Umbilical cord (tissue), 2 donors: ENCODE data around the gene BCL2L1. TPM values are rescaled to one million over a fixed set of nuclear protein-coding genes. Genes with fewer than 3 reads are reported as not detected.
"Not testable (repeated sequence)": the region's sequence is repeated elsewhere in the genome, so short reads cannot be mapped to it uniquely, and the experiment has no call there.

Experiments
- DNase-seq: peaks from one replicate; pipeline ENCODE4 v3.0.0-alpha.2; 2015; ENCODE audit warnings: low spot score
- total RNA-seq: library from RNA; depleted of rRNA; stranded (reverse); fragments of >200 nt; gene quantifications from one replicate; pipeline ENCODE4 v1.2.3, GENCODE V29; 2014; ENCODE audit warnings: low replicate concordance; ENCODE audit not compliant: insufficient read depth

The BCL2L1 gene
- total RNA-seq, result 37.8 TPM

DNA sequence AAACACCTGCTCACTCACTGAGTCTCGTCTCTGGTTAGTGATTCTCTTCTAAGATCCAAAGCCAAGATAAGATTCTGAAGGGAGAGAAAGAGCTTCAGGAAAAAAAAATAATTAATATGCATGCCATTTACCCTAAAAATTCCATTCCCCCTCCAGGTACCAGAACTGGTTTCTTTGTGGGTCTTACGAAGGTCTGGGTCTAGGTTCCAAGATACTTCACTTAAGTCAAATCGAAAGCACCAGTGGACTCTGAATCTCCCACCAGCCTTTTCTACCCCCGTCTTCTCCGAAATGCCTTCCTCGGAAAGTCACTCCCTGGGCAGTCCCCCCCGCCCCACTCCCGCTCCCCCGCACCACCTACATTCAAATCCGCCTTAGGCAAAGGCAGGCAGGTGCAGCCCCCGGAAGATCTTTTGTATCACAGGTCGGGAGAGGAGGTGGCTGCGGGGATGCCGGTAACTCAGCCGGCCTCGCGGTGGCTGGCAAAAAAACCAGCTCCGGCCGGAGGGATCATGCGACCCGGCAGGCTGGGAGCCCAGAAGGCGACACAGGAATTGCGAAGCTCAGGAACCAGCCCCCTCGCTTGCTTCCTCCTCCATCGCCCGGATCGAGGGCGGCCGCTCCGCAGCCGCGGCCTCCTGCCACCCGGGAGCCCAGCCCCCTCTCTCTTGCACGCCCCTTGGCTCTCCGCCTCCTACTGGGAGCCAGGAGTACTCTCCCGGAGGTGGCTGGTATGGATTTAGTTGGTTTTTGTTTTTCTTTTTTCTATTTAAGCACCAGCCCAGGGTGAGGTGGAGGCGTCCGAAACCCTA is at the start of gene BCL2L1:
BCL2L1 (minus strand) TSS at position 612 of the 812 bp plus-strand sequence. CDS start 650 bp downstream, outside the sequence.
- DNase-seq, result peak; percentile 91

DNA sequence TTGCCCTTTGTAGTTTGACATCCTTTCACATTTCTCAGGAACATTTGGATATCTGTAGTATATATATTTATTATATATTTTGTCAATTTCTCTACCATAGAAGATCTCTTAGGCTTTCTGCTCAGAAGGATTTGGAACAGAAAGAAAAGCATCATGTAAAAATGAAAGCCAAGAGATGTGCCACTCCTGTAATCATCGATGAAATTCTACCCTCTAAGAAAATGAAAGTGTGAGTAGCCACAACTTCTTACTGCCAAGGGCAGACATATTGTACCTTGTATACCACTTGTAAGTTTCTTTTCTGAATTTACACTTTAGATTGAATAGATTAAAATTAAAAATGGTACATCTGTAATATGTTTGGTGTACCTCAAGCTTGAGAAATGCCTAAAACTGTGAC is 47.6 kb upstream of the BCL2L1 start:
- no peak for DNase-seq

DNA sequence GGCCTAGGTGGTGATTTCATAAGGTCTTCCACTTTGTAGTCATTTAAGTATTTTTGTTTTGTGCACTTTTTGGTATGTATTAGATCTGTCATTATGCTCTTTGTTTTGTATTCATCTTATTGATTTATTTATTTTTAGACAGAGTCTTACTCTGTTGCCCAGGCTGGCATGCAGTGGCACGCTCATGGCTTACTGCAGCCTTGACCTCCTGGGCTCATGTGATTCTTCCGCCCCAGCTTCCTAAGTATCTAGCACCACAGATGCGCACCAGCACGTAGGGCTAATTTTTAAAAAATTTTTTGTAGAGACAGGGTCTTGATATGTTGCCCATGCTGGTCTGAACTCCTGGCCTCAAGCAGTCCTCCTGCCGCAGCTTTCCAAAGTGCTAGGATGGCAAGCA is 47.0 kb upstream of the BCL2L1 start:
- DNase-seq, result no peak

DNA sequence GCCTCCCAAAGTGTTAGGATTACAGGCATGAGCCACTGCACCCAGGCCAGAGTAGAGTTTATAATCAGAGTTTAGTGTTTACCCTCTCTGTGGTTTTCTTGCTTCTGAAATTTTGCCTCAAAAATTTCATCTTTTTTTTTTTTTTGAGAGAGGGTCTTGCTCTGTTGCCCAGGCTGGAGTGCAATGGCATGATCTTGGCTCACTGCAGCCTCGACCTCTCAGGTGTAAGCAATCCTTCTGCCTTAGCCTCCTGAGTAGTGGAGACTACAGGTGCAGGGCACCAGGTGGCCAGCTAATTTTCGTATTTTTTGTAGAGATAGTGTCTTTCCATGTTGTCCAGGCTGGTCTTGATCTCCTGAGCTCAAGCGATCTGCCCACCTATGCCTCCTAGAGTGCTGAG is 45.1 kb upstream of the BCL2L1 start:
- no peak for DNase-seq

DNA sequence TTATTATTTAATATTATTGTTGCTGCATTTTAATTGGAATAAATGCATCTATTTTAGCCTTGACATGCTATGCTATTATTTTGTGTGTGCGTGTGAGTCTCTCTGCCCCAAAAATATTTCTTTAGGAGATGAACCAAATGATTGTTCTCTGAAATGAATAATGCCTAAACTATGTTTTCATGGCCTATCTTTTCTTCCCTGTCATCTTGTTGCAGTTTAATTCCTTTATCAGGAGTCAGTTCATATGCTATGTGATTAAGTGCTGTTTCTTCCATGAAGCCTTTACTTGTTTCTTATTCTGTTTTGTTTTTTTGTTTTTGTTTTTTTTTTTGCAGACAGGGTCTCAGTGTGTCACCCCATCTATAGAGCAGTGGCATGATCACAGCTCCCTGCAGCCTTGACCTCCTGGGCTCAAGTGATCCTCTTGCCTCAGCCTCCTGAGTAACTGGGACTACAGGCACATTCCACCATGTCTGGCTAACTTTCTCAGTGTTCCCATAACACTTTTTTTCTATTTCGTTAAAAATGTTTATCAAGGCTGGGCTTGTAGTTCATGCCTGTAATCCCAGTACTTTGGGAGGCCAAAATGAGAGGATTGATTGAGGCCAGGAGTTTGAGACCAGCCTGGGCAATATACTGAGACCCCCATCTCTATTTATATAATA is 42.1 kb upstream of the BCL2L1 start:
- no peak for DNase-seq

DNA sequence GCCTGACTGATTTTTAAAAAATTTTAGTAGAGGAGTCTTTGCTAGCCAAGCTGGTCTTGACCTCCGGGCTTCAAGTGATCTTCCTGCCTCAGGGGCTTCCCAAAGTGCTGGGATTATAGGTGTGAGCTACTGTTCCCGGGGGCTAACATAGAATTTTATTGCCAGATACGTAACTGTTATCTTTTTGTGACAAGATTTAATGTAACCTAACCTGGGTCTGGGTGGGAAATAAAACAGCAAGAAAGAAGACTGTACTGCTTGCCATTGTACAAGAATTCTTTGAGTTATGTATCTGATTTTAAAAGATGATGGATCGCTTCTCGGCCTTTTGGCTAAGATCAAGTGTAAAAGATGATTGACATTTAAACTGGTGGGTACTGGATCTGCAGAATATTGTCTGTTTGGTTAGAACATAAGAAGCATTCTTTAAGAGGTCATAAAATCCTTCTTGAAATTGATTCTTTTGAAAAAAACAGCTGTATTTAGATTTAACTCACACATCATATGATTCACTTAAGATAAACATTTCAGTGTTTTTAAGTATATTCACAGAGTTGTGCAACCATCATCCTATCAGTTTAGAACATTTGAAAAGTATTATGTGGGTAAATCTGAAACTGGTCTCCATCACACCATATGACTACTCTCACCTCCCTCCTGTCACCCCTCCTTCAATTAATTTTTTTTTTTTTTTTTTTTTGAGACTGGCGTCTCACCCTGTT is 38.0 kb upstream of the BCL2L1 start:
- no peak for DNase-seq

DNA sequence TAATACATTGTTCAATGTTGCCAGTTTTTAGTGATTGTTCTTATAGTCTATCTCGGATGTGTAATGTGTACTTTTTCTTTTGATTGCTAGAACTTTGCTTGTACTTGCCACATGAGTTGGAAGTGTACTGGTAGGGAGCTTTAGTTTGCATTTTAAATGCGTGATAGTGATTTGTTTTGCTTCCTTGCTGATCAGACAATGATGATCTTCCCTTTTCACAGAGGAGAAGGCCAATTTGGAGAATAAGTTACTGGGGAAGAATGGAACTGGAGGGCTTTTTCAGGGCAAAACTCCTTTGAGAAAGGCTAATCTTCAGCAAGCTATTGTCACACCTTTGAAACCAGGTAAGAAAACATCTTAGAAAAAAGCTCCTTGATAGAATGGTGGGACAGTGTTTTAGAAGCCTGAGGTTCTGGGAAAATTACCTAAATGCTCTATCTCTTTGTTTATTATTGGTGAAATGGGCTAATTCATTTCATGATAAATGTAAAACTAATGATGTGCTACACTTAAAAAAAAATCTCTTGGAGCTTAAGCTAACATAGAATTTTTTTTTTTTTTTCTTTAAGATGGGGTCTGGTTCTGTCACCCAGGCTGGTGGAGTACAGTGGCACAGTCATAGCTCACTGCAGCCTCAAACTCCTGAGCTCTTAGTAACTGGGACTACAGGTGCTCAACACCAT is 37.3 kb upstream of the BCL2L1 start:
- no peak for DNase-seq

DNA sequence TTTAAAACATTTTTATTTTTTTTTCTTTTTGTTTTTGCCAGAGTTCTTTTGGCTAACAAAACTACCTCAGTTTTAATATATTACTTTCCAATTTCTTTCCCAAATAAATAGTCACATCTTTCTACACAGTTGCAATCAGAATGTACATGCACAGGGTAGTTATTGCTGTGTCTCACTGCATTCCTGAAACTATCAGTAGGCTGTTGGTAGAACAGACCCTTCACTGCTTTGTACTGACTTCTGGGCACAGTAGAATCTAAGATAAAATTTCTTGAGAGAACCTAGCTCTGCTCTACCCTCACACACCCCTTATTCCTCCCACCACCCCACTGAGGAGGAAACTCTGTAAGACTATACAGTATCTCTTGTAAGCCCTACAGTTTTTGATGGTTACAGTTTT is 36.3 kb upstream of the BCL2L1 start:
- no peak for DNase-seq

DNA sequence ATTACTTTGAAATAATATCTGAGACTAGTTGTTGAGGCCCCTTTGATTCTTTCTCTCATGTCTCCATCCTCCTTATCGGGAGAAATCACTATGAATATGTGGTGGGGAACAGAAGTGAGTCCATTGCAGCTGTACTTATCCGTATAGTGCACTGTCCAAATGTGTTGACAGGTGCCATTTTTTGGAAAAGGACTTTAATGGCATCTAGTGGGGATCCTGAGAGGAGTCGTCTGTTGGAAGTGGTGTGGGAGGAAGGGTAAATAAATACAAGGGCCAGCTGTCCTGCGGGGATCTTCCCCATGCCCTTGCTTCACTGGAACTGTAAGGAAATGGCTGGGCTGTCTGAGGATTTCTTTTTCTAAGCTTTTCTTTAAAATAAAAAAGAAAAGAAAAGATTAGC is 35.9 kb upstream of the BCL2L1 start:
- no peak for DNase-seq

DNA sequence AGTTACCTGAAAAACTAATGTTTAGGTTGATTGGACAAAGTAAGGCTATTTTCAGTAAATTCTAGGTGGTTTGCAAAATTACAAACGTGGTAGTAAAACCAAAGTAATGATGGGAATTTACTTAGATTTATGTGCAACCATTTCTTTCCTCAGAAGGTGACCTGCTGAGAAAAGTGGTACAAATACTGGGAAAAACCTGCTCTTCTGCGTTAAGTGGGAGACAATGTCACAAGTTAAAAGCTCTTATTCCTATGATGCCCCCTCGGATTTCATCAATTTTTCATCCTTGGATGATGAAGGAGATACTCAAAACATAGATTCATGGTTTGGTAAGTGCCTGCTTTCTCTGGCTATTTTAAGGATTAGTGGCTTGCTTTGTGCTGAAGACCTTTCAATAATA is 34.6 kb upstream of the BCL2L1 start:
- no peak for DNase-seq

DNA sequence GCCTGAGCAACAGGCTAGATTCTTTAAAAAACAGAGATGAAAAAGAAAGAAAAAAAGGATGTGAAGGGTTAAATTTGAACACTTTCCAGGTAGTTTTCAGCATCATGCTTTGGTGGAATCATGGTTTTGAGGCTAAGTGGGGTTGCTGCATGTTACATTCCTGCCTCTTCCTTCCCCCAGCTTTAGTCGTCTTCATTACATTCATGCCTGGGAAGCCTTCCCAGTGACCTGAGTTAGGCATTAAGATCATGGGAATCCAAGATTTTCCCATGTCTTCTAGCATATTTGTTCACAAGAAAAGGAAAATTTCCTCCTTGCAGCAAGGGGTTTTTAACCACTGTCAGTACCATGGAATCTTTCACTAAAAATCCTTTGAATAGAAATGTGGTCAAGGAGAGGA is 28.5 kb upstream of the BCL2L1 start:
- DNase-seq, result peak; percentile 83

DNA sequence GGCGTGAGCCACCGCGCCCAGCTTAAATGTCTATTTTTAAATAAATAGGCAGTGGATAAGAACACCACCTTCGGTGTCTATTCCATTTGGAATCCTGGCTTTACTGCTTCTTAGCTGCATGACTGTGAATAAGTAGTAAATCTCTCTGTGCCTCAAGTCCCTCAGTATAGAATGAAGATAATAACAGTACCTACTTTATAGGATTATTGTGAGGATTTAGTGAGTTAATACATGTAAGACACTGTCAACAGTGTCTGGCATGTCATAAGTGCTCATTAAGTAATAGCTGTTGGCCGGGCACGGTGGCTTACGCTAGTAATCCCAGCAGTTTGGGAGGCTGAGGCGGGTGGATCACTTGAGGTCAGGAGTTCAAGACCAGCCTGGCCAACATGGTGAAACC is 26.6 kb upstream of the BCL2L1 start:
- no peak for DNase-seq

DNA sequence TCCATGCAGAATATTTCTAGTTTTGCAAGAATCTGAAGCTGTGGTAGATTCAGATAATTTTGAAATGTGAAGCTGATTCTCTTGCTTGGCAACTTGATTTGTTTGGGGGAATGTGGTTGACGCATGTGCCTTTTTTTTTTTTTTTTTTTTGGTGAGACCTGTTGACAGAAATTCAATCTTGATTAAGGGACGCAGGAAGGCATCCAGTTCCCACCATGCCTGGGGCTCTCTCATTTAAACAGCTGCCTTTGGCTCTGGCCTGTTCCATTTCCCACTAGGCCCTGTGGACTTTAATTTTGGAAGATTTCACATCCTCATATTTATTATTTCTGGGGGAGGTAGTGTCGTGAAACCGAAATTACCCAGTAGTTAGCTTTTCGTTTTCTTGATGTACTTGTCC is 25.0 kb upstream of the BCL2L1 start:
- no peak for DNase-seq

DNA sequence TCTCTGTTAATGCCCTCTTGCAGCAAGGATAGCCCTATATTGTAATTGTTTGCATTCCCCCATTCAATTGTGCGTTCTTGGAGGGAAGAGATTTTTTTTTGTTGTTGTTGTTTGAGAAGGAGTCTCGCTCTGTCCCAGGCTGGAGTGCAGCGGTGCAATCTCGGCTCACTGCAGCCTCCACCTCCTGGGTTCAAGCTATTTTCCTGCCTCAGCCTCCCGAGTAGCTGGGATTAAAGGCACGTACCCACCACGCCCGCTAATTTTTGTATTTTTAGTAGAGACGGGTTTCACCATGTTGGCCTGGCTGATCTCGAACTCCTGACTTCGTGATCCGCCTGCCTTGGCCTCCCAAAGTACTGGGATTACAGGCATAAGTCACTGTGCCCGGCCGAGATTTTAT is 24.4 kb upstream of the BCL2L1 start:
- not testable (repeated sequence) for DNase-seq

DNA sequence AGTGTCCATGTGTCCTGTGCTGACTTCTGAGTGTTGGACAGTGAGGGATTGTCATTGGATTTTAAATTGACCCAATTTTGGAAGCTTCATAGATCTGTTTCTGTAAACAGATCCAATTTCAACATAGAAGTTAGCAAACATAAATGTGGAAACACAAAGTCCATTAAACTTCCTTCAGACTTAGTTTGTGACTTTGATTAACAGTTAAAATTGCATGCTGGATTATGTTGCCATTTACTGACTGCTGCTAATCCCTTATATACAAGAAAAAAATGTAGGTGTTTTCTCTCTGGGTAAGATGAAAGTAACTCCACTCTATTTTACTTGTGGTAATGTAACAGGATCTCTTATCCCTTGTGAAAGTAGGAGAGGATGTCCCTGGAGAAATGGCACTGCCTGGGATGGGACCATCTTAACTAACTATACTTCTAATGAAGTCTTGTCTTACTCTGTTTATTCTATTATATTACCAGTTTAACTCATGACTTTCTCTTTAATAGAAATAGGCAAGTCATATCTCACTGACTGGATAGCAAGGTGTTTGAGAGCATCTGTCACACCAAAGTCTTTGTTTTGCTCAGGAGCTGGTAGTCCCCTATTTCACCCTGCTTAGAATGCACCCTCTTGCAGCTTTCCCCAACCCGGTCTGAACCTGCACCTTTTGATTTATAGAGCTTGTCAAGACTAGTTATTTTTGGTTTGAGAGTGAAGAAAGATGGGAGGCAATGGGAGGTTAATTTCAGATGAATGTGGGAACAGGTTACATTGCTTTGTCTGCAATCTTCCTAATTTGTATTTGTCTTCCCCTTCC is 23.6 kb upstream of the BCL2L1 start:
- DNase-seq, result peak; percentile 20

DNA sequence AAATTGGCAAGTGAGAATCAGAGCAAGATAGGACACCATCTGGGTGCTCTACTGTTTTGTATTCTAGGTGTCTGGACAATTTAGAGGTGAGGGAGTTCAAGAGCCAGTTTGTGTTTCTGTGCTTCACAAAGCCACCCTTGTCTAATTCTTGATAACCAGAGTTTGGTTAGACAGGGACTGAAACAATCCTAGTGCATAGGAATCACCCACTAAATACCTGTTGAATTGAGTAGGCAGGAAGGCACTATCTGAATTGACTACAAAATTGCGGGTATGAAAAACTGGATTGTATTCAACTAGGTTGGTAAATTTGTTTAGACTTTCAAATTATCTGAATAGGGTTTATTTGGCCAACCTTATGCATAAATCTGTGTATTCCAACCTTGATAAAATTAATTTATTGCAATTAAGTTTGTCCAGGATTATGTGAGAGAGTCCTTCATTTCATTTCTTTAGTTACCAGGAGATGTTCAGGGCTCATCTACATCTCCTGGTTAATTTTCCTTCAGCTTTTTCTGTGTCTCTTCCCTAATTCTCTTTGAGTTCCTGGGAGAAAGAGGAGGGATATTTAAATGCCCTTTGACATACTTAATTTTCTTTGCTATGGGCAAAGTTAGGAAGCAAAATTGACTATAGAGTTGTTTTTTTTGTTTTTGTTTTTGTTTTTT is 18.1 kb upstream of the BCL2L1 start:
- DNase-seq, result no peak

DNA sequence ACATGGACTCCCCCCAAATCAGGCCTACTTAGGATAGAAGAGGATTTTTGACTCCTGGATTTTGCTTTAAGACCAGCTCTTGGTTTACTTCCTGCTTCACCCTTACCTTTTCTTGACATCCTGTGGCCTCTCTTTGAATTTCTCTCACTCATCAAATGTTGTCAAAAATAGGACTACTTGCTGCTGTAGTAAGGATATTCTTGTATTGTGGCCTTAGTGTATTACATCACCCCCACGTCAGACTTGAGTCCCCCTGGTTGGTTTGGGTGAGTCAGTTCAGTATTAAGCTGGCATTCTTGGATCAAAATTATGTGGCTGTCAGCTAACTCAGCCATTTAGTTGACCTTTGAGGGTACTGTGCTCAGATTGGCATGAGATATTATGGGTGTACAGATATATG is 17.5 kb upstream of the BCL2L1 start:
- DNase-seq, result no peak

DNA sequence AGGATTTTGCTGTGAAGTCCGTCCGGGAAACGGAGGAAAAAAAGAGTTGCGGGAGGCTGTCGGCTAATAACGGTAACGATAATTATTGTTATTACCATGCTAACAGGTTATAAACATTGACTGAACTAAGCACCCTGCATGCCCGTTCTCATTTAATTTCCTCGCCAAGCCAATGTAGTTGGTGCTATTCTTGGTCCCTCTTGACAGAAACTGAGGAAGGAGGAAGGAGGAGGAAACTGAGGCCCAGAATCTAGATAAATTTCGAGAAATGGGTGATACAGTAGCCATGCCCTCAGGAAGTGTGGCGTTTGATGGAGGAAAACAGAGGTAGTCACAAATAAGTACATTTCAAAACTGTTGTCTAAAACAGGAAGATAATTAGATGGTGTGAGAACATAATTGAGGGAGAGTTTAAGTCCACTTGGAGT is 16.9 kb upstream of the BCL2L1 start:
- DNase-seq, result no peak

DNA sequence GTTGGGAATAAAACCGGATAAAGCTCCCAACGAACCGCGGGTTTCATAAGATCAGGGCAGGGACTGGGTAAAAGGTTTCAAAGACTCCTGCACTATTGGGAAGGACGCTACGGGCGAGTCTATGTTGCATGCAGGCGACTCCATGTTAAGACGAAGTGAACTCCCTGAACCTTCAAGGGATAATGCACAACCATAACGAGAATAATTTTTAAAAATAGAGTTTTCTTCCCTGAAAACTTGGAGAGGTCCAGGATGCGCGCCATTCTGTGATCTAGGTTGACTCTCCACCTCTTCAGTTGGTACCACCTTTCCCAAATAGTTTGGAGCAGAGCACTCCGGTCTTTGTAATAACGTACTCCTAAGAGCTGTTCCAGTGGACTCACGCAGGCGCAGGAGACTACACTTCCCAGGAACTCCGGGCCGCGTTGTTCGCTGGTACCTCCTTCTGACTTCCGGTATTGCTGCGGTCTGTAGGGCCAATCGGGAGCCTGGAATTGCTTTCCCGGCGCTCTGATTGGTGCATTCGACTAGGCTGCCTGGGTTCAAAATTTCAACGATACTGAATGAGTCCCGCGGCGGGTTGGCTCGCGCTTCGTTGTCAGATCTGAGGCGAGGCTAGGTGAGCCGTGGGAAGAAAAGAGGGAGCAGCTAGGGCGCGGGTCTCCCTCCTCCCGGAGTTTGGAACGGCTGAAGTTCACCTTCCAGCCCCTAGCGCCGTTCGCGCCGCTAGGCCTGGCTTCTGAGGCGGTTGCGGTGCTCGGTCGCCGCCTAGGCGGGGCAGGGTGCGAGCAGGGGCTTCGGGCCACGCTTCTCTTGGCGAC is 16.3 kb upstream of the BCL2L1 start, which contains the start of gene TPX2:
TPX2 (plus strand) TSS at position 562 of the 821 bp plus-strand sequence. CDS start 18,187 bp downstream, outside the sequence.
- peak; percentile 99 for DNase-seq
